COLO829 (cell line): Measurements from ENCODE around the gene TRIM71.
"Not testable (repeated sequence)": the region's sequence is repeated elsewhere in the genome, so short reads cannot be mapped to it uniquely, and the experiment has no call there.

Experiments
- DNase-seq: peaks from one replicate; pipeline ENCODE4 v3.0.0; 2012; ENCODE audit warnings: low spot score

Gene TRIM71

DNA sequence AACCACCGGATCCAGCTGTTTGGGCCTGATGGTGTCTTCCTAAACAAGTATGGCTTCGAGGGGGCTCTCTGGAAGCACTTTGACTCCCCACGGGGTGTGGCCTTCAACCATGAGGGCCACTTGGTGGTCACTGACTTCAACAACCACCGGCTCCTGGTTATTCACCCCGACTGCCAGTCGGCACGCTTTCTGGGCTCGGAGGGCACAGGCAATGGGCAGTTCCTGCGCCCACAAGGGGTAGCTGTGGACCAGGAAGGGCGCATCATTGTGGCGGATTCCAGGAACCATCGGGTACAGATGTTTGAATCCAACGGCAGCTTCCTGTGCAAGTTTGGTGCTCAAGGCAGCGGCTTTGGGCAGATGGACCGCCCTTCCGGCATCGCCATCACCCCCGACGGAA lies 73.6 kb downstream of the TRIM71 start:
- DNase-seq = no peak

DNA sequence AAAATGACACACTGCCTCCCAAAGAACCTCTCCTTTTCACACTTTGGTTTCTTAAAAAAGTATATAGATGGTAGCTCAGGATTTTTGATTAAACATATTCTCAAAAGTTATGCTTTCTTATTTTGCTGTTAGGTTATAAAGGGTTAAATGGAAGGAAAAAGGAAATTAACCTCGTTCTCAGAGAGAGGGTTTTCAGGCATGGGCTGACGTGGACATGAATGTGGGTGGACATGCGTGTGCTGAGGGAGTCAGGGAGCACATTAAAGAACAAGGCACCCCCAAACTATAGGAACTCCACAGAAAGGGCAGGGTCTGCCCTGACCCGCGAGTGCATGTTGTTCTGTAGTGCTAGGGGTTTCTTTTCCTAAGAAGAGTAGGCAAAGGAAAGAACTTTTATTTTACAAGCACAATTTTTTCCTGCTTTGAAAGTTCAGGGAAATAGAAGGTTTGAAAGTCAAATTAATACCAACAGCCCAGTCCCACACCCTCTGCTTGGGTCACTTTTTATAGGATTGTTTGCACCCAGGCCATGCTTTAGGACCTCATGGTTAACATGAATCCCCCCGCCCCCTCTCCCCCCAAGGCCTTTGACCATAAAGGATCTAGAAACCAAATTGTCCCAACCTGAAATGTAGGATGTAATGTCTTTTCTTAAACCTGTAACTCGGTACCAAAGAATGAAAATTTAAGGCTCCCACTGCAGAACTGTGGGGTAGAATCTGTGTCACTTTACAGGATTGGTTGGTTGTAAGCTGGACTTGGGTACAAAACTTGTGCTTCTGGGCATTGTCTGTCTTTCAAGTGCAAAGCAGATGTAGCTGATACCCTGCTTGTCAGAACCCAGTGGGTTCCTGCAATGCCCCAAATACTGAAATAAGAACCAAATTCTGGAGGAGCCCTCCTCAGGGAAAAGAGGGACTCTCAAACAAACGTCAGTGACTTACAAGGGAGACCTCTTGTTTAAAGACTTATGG lies 75.1 kb downstream of the TRIM71 start:
- DNase-seq = no peak

DNA sequence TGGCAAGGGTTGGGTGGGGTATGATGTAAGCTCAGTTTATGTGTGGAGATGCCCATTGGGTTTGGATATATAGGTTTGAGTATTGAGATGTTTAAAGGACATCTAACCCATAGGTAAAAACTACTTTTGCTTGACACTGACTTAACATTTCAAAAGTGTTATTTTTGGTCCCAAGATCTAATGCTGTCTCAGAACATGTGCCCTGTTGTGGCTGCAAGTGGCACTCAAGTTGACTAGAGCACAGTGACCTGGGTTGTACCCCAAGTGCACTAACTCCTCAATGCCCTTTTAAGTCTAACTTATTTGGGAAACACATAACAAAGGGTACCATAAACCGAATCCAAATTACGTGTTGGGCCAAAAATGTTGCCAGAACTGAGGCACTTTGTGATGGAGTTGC lies 77.2 kb downstream of the TRIM71 start:
- DNase-seq = no peak

DNA sequence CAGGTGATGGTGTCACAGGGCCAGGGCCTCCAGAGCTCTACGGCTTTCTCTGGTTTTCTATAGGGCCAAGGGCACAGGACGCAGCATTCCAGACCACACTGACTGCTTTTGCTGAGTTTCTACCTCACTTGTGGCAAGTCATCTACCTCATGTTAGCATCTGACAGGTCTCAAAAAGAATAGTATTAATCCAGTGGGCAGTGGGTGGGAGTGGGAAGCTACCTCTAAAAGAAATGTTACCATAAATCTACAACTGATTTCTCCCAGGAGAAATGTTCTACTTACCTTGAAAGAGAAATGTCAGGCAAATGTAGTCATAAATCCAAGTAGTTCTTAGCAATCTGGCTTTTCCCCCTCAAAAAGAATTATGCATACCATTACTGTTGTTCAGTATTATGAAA lies 77.9 kb downstream of the TRIM71 start:
- DNase-seq = no peak

DNA sequence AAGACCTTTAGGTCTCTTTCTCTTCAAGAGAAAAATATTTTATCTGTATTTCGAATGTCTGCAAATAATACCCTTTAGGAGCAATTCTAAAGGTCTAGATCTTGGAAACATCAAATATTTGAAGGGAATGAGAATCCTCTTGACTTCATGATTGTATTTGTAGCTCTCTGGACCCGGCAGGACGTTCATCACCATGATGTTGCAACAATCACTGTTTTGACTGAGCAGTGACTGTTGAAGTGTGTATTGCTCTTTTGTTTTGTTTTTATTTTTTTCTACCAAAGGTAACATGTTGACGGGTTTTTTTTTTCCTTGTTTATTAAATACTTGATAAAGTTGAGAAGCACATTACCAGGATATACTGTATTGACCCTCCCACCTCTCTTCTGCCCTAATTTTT lies 78.3 kb downstream of the TRIM71 start:
- no peak for DNase-seq

DNA sequence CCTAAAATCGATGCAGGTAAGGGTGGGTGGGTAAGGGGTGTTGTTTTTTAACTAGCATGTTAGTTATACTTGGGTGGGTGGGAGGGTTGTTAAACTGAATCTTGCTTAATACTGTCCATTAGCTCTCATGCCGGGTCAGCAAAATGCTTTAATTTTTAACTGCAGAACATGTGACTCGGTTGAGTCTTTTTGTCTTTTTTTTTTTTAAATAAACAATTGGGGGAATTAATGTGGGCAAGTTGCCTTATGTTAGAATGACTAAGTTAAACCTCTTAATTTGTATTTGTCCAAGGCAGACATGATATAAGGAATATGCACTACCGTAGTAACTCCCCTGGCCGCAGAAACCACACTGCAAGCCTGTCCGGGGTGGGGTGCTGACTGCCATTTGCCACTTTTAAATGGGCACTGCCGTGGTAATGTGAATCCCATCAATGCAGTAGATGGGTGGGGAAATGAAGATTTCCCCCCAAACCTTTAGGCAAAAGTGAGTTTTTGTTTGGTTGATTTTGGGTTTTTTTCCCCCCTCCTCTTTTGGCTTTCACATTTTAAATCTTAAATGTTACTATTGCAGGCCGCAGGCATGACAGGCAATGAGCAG lies 79.3 kb downstream of the TRIM71 start:
- no peak for DNase-seq

DNA sequence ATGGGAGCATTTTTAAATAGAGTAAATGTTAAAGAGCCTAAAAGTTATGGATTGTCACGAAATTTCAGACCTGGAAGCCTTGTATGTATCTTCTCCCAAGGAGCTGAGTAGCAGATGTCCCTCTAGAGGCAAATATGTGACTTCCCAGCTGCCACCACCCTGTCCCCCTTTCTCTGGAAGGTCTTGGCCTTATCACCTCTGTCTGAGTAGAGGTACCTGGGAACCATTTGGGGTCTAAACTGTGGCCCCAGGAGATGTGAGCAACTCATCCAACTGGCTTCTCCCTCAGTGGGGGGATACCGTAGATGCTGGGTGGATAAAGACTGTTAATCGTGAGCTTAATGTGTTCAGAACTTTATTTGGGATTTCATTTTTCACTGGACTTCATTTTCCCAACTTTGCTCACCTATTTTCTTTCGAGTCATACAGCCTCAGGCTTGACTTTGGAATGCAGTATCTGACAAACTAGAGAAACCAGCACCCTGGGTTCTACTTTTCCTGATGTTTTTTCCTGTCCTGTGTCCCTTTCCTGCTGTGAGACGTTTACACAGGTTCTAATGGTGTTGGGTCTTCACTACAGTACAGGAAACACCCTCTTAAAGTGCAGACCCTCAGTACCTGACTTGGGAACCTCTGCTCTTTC lies 80.3 kb downstream of the TRIM71 start:
- no peak for DNase-seq

DNA sequence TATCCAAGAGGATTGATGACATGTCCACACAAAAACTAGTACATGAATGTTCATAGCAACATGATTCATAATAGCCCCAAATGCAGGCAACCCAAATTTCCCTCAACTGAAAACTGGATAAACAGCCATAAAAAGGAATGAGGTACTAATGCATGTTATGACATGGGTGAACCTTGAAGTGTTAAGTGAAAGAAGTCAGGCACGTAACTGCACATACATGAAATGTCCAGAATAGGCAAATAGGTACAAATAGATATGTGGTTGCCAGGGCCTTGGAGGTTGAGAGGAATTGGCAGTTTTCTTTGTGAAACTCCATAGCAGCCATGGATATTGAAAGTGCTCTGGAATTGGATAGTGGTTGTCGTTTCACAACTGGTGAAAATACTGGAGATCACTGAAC lies 81.5 kb downstream of the TRIM71 start:
- no peak for DNase-seq

DNA sequence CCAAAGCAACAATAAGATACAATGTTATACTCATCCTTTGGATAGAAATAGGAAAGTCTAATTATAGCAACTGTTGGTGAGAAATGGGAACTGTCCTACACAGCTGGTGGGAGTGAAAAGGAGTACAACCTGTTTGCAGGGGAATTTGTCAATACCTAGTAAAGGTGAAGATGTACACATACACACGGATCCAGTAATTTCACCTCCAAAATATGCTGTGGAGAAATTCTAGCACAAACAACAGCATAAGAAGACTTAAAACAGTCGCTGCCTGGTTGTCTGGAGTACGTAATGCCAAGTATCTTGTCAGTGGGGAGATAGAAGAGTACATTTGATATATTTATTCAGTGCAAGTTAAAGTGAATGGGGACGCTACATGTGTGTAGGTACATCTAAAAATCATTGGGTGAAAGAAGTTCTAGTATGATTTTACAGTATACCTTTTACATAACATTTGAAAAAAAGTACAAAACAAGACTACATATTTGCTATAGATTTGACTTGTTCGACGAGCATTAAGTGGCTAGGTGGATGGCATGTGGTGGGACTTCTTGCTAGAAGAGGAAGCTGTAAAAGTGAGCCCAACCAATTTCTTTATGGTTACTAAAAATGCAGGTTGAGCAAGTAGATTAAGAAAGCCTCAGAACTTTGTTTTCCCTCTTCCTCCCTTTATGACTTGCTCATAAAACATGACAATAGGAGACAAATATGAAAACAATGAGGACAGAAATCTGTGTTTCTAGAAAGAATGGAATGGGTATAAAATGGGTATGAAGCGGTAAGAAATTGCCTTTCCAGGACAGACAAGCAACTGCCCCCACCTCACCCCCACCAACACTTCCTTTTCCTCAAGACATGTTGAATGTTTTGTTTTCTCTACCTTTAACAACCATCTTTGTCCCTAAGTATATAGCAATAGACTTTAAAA lies 83.5 kb downstream of the TRIM71 start:
- DNase-seq = no peak

DNA sequence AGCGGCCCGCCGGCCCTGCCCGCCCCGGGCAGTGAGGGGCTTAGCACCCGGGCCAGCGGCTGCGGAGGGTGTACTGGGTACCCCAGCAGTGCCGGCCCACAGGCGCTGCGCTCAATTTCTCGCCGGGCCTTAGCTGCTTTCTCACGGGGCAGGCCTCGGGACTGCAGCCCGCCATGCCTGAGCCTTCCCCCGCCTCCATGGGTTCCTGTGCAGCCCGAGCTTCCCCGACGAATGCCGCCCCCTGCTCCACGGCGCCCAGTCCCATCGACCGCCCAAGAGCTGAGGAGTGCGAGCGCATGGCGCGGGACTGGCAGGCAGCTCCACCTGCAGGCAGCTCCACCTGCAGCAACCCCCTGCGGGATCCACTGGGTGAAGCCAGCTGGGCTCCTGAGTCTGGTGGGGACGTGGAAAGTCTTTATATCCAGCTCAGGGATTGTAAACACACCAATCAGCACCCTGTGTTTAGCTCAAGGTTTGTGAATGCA lies 85.1 kb downstream of the TRIM71 start:
- not testable (repeated sequence) for DNase-seq

DNA sequence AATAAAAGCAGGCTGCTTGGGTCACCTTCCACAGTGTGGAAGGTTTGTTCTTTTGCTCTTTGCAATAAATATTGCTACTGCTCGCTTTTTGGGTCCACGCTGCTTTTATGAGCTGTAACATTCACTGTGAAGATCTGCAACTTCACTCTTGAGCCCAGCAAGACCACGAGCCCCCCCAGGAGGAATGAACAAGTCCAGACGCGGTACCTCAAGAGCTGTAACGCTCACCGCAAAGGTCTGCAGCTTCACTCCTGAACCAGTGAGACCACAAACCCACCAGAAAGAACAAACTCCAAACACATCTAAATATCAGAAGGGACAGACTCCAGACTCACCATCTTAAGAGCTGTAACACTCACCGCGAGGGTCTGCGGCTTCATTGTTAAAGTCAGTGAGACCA lies 86.2 kb downstream of the TRIM71 start:
- DNase-seq = no peak

DNA sequence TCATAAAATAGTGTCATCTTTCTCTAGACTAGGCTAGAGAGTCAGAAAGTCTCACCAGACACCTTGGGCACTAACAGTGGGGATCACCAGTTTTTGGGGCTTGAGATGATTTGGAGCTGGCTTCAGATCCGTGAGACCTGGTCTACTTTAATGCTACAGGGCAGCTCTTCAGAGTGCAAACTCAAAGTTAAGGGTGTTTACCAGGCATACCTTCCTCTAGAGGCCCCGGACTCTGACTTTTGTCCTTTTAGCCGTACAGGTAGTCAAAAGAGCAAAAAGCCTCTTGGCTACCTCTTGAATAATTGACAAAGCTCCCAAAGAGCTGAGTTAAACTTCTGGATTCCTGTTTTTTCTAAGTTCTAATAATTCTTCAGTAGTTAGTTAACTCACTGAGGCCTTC lies 92.2 kb downstream of the TRIM71 start:
- no peak for DNase-seq

DNA sequence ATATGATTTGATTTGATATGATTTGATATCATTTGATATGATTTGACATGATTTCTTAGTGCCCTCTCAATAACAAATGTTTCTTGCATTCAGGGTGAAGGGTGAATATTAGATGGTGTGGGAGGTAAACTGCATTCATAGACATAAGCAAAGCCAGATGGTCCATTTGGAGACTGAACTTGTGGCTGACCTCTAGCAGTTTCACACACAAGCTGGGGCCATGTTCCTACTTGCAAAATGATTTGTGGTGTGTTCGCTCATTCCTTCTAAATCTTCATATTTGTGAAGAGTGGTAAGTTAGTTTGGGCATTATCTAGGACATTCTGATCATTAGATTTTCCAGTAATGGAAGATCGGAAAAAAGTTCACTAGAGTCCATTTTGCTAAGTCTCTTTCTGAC lies 93.2 kb downstream of the TRIM71 start:
- no peak for DNase-seq

DNA sequence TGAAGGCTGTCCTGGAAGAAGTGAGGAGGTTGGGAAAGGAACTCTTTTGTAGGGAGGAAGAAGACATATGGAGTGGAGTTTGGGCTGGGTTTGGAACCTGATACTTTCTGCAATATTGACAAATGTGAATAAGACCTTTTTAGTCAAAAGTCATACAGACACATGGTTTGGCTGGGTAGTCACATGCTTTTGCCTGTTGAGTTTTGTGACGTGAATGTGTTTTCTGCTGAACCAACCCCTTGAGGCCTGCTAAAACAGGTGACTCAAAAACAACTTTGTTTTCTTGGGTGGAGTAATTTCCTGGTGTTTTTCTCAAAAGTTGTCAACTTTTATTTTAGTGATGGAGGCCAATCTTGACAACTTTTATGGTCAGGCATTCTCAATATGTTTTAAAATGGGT lies 94.2 kb downstream of the TRIM71 start:
- DNase-seq = no peak

DNA sequence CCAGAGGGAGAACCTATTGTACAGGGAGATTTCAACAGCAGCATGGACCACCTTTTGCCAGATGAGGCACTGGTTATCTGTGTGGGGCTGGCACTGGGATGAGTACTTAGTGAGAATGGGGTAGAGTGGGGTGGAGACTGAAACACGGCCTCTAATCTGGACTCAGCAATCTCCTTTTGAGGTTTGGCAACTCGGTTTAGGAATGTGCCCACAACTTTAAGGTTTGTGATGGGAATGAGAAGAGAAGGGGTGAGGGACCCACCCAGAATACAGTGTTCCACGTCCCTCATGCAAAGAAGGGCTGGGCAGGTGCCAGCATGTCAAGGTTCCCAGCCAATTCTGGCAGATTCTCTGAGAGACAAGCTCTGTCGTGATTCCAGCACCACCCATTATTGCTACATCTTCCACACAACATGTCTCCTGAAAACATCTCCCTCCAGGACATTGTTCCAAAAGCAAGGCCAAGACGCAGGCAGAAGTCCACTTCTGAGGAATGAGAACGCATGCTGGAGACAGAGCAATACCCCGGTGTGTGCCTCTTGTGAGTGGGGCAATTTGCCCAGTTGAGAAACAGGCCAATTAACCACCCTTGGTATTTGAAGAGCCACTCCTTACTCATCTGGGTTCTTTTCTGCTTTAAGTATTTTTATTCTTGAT lies 96.1 kb downstream of the TRIM71 start:
- DNase-seq = no peak

DNA sequence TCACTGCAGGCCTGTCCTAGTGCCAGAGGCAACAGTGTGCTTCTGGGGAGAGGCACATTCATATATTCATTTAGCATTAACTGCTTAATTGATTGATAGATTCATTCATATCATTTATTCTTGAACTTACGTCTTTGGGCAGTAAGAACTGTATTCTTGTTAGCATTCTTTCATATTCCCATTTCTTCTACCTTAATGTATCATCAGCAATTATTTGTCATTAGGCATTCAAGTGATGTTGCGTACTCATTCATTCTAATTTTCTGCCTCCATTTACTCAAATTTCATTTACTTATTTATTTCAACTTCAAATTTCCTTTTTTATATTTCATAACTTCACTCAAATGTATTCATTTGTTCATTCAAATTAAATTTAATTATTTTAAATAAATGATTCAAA lies 102.1 kb downstream of the TRIM71 start:
- no peak for DNase-seq

DNA sequence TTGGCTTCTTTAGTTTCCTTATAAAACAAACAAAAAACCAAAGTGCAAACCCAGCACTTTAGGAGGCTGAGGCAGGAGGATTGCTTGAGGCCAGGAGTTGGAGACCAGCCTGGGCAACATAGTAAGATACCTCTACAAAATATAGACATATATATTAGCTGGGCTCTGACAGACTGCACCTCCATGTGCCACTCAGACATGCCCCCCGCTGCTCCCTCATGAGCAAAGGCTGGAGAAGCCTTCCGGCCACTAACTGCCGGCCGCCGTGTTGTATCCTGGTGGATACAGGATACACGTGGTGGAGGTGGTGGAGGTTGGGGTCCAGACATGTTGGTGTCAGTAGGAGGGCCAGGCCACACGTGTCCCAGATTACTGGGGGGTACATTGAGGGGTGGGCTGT lies 104.3 kb downstream of the TRIM71 start:
- DNase-seq = no peak

DNA sequence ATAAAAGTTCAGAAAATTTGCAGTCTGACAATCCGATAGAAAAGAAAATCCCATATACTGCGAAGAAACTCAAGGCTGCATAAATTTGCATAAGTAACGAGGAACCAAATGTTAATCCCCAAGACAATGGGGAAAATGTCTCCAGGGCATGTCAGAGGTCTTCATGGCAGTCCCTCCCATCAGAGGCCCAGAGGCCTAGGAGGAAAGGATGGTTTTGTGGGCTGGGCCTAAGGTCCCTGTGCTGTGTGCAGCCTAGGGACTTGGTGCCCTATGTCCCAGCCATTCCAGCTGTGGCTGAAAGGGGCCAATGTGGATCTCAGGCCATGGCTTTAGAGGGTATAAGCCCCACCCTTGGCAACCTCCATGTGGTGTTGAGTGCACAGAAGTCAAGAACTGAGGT lies 112.4 kb downstream of the TRIM71 start:
- DNase-seq = no peak

DNA sequence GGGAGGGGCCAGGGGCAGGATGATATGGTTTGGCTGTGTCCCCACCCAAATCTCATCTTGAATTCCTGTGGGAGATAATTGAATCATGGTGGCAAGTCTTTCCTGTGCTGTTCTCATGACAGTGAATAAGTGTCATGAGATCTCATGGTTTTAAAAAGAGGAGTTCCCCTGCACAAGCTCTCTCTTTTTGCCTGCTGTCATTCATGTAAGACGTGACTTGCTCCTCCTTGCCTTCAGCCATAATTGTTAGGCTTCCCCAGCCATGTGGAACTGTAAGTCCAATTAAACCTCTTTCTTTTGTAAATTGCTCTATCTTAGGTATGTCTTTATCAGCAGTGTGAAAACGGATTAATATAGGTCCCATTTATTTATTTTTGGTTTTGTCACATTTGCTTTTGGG lies 113.5 kb downstream of the TRIM71 start:
- DNase-seq = not testable (repeated sequence)

DNA sequence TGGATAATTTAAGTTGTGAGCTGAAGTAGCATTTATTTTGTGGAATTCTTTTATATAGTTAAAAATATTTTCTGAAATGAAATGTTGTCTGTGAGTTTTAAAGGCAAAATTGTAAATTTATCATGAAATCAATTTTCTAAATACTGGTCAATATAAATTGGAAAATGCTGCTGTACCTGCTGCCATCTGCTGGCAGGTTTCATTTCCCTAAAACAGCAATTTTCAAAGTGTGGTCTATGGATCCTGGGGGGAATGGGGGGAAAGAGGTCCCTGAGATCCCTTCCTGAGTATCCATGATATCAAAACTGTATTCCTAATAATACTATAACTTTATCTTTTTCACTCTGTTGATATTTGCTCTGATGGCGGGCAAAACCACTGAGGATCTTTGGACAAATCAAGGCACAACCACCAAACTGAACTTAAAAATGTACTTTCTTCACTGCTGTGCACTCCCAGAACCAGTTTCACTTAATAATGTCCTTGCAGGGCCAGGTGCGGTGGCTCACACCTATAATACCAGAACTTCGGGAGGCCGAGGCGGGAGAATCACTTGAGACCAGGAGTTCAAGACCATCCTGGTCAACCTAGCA lies 116.4 kb downstream of the TRIM71 start:
- no peak for DNase-seq

DNA sequence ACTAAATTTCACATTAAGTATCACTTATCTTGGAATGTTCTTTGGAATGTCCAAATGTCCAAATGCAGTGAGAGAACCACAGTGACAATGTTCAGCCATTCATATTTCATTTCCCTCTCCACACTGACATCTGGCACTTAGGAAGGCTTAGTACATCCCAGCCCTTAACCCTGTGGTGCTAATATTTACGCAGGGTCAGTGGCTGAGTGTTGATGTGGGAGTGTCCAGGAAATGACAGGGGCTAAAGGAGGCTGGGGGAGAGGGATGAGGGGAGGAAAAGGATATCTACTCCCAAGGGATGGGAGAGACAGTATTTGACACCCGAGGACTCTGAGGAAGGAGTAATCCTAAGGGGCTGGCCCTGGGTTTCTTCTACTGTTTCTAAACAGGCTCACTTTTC lies 119.5 kb downstream of the TRIM71 start:
- no peak for DNase-seq
